ENCODE measurements around the gene ATP8A2. TPM values are rescaled to one million over a fixed set of nuclear protein-coding genes. Genes with fewer than 3 reads are reported as not detected.

ATP8A2 gene
- total and polyA plus RNA-seq, 9 of the 15 experiments (the other 6 are each of a cell fraction or from before 2014, with no cell fraction given), result under 0.01 to 0.33 (median 0.06) TPM; not detected in 4

- Histone ChIP-seq H3K4me1 (replicated peaks in 1 of 2; ENCODE audit: control insufficient read depth in 2 of 2, insufficient read depth in 2 of 2, low read length in 2 of 2) (no peaks in the 10 kb centered on the region), H3K9me3 (replicated peaks; ENCODE audit: control insufficient read depth, insufficient read depth, low read depth, low read length) (no peaks in the 10 kb centered on the region), H3K27me3 (ENCODE audit: control insufficient read depth in 2 of 2, insufficient read depth in 2 of 2, low read length in 2 of 2) (no peaks in the 10 kb centered on the region), H4K20me1 (replicated peaks; ENCODE audit: control insufficient read depth, insufficient read depth, low read length) (no peaks in the 10 kb centered on the region), H3K4me3 (no peak overlapping the region), H3K27ac (ENCODE audit: extremely low read depth, low read depth, low read length) (no peak overlapping the region), H3K79me2 (ENCODE audit: control insufficient read depth, insufficient read depth, low read length) (no peaks in the 10 kb centered on the region), H2AFZ (ENCODE audit: low read depth, low read length) (no peak overlapping the region), H3K4me2 (ENCODE audit: insufficient read depth, low read length) (no peak overlapping the region), H3K9ac (ENCODE audit: insufficient read depth in 1 of 2, low read depth in 2 of 2, low read length in 2 of 2) (no peak overlapping the region), H3K9me1 (ENCODE audit: control insufficient read depth, insufficient read depth, low read length) (no peaks in the 10 kb centered on the region), H3K36me3 (ENCODE audit: control insufficient read depth, insufficient read depth, low read length) (no peaks in the 10 kb centered on the region)
- BruUV-seq (replicated peaks), result no TSS peak
- POLR2A ChIA-PET, result no interaction called here
- intact Hi-C loops (cut with micrococcal nuclease) (no loop called here), in situ Hi-C loops (cut with MboI) (no loop called here)
- CTCF ChIA-PET (ENCODE audit: low intra/inter-chr PET ratio), result no interaction called here
- FAIRE-seq (no peak), DNase-seq (ENCODE audit: extremely low read depth in 1 of 4, low spot score in 3 of 4) (no peak), ATAC-seq (no peak)
- TF ChIP-seq ZNF77 (CRISPR knock-in tag; IDR thresholded peaks at IDR 0.05) (no peak), RBFOX2 (IDR thresholded peaks at IDR 0.05; ENCODE audit: low read depth, low read length) (no peak)
- TF ChIP-seq, protein P1, sequence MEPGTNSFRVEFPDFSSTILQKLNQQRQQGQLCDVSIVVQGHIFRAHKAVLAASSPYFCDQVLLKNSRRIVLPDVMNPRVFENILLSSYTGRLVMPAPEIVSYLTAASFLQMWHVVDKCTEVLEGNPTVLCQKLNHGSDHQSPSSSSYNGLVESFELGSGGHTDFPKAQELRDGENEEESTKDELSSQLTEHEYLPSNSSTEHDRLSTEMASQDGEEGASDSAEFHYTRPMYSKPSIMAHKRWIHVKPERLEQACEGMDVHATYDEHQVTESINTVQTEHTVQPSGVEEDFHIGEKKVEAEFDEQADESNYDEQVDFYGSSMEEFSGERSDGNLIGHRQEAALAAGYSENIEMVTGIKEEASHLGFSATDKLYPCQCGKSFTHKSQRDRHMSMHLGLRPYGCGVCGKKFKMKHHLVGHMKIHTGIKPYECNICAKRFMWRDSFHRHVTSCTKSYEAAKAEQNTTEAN (CRISPR knock-in tag; IDR thresholded peaks at IDR 0.05), result no peak
- 0% methylated on average over 3 of the region's 3 CpGs for WGBS (ENCODE audit: insufficient coverage, low coverage, missing lambda C conversion rate)
These were observed 428.7 kb downstream of the ATP8A2 start for GRCh38 chr13:25800523-25800922.

DNA sequence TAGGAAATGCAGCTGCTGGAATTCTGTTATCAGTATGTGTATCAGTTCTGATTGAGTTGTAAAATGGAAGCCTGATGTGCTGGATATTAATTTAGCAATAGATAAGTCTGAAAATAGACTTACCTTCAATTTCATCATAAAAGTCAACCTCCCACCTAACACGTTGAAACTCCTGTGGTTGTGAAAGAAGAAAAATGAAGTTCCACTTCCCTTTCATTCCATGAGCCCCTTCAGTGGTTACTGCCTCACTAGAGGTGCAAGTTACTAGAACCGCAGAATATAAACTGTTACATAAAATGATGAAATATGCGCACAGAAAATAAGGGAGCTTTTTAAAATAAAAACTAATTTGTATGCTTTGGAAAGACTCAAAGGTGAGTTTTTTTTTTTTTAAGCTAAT is 430.8 kb downstream of the ATP8A2 start:
- FAIRE-seq (no peak), ATAC-seq (no peak), DNase-seq (ENCODE audit: extremely low read depth in 1 of 4, low spot score in 3 of 4) (no peak)
- 3% methylated on average over 3 of the region's 3 CpGs for WGBS (ENCODE audit: insufficient coverage, low coverage, missing lambda C conversion rate)
- no peak overlapping the region for H3K9ac ChIP-seq (ENCODE audit: insufficient read depth in 1 of 2, low read depth in 2 of 2, low read length in 2 of 2)
- in situ Hi-C loops (cut with MboI), result no loop called here
- H4K20me1 ChIP-seq (replicated peaks; ENCODE audit: control insufficient read depth, insufficient read depth, low read length), result no peaks in the 10 kb centered on the region
- POLR2A ChIA-PET, result no interaction called here
- H3K9me3 ChIP-seq (replicated peaks; ENCODE audit: control insufficient read depth, insufficient read depth, low read depth, low read length), result no peaks in the 10 kb centered on the region
- H3K27ac ChIP-seq (ENCODE audit: extremely low read depth, low read depth, low read length), result no peak overlapping the region
- no peaks in the 10 kb centered on the region for H3K9me1 ChIP-seq (ENCODE audit: control insufficient read depth, insufficient read depth, low read length)
- H3K27me3 ChIP-seq (ENCODE audit: control insufficient read depth in 2 of 2, insufficient read depth in 2 of 2, low read length in 2 of 2), result no peaks in the 10 kb centered on the region
- no peak overlapping the region for H3K4me2 ChIP-seq (ENCODE audit: insufficient read depth, low read length)
- intact Hi-C loops (cut with micrococcal nuclease), result no loop called here
- no peaks in the 10 kb centered on the region for H3K4me1 ChIP-seq (replicated peaks in 1 of 2; ENCODE audit: control insufficient read depth in 2 of 2, insufficient read depth in 2 of 2, low read length in 2 of 2)
- no peaks in the 10 kb centered on the region for H3K36me3 ChIP-seq (ENCODE audit: control insufficient read depth, insufficient read depth, low read length)
- H3K4me3 ChIP-seq, result no peak overlapping the region
- no TSS peak for BruUV-seq (replicated peaks)
- no peak overlapping the region for H2AFZ ChIP-seq (ENCODE audit: low read depth, low read length)
- CTCF ChIA-PET (ENCODE audit: low intra/inter-chr PET ratio), result no interaction called here
- no peaks in the 10 kb centered on the region for H3K79me2 ChIP-seq (ENCODE audit: control insufficient read depth, insufficient read depth, low read length)
- no peak for TF ChIP-seq HDGF (IDR thresholded peaks at IDR 0.05)
- TF ChIP-seq LEF1 (IDR thresholded peaks at IDR 0.05), result no peak
- no peak for TF ChIP-seq ZNF431 (CRISPR knock-in tag; IDR thresholded peaks at IDR 0.05)
- no peak for TF ChIP-seq RBM17 (IDR thresholded peaks at IDR 0.05; ENCODE audit: borderline replicate concordance, low read depth, low read length)
- no peak for TF ChIP-seq STAT5A (IDR thresholded peaks at IDR 0.05; ENCODE audit: borderline replicate concordance, low read length)
- TF ChIP-seq HINFP (tag; conservative IDR thresholded peaks at IDR 0.05; ENCODE audit: low read depth), result no peak
- TF ChIP-seq ZNF232 (CRISPR knock-in tag; IDR thresholded peaks at IDR 0.05), result no peak
- no peak for TF ChIP-seq ATF7 (IDR thresholded peaks at IDR 0.05)
- TF ChIP-seq THRB (CRISPR knock-in tag; conservative IDR thresholded peaks at IDR 0.05), result no peak
- no peak for TF ChIP-seq XRCC3 (IDR thresholded peaks at IDR 0.05)
- no peak for TF ChIP-seq NBN (IDR thresholded peaks at IDR 0.05; ENCODE audit: low read depth)
- no peak for TF ChIP-seq IRF2 (CRISPR knock-in tag; IDR thresholded peaks at IDR 0.05)

Data from K562 (cell line).